ENCODE data around the gene IFNL4. TPM values are rescaled to one million over a fixed set of nuclear protein-coding genes. Genes with fewer than 3 reads are reported as not detected.
"Not testable (repeated sequence)": the region's sequence is repeated elsewhere in the genome, so short reads cannot be mapped to it uniquely, and the experiment has no call there.

IFNL4 gene
- polyA plus RNA-seq, 3 donors = not detected

- no peaks in the 10 kb centered on the region for H3K9me3 ChIP-seq (replicated peaks in 1 of 2; ENCODE audit: control insufficient read depth in 1 of 2, insufficient read depth in 1 of 2, low read length in 2 of 2)
- 88% methylated on average over 6 of the region's 9 CpGs for WGBS (ENCODE audit: insufficient coverage)
- H3K79me2 ChIP-seq (ENCODE audit: insufficient read depth, low read length) = no peaks in the 10 kb centered on the region
- H3K4me1 Mint-ChIP-seq = no peaks in the 10 kb centered on the region
- H4K20me1 ChIP-seq (ENCODE audit: insufficient read depth, low read length) = no peaks in the 10 kb centered on the region
- no peak overlapping the region for H2AFZ ChIP-seq (ENCODE audit: insufficient read depth, low read depth, low read length, poor library complexity, severe bottlenecking)
- no peak overlapping the region for H3K4me3 Mint-ChIP-seq
- H3K27ac Mint-ChIP-seq = peak overlapping the region in 1 of 7 donors; percentile 31
- peaks cover 15 to 18% (median 17%) of the 10 kb centered on the region in 3 donors for H3K27me3 Mint-ChIP-seq (ENCODE audit: low read depth in 3 of 3)
- no peaks in the 10 kb centered on the region for H3K4me1 ChIP-seq (ENCODE audit: control insufficient read depth in 1 of 2, insufficient read depth in 2 of 2, low read length in 2 of 2)
- no peak for TF ChIP-seq CTCF (IDR thresholded peaks at IDR 0.05)
- no peak overlapping the region for H3K4me2 ChIP-seq (replicated peaks; ENCODE audit: extremely low read depth, low read length, poor library complexity, severe bottlenecking)
- H3K36me3 Mint-ChIP-seq = no peaks in the 10 kb centered on the region
- no peaks in the 10 kb centered on the region for H3K36me3 ChIP-seq (replicated peaks in 1 of 2; ENCODE audit: control insufficient read depth in 1 of 2, insufficient read depth in 2 of 2, low read length in 2 of 2)
- intact Hi-C loops (cut with micrococcal nuclease) = no loop called here
- H3K9ac ChIP-seq (ENCODE audit: insufficient read depth, low read length, poor library complexity, severe bottlenecking) = no peak overlapping the region
- DNase-seq = no peak
- H3K27ac ChIP-seq (ENCODE audit: low read depth in 1 of 2, low read length in 2 of 2) = no peak overlapping the region
- no peak overlapping the region for H3K4me3 ChIP-seq (replicated peaks in 1 of 3; ENCODE audit: low read depth in 2 of 3, low read length in 3 of 3)
- peaks cover 0 to 5% (median 0%) of the 10 kb centered on the region in 7 donors for H3K9me3 Mint-ChIP-seq
- H3K27me3 ChIP-seq (ENCODE audit: control insufficient read depth in 2 of 2, insufficient read depth in 2 of 2, low read length in 2 of 2) = peaks cover 2 to 6% of the 10 kb centered on the region in 2 donors
Measured at GRCh38 chr19:39270036-39270871, 21.6 kb upstream of the IFNL4 start.

- Mint-ChIP-seq H3K4me3 (peak overlapping the region in 1 of 2 donors; percentile 30), H3K27me3 (ENCODE audit: low read depth in 3 of 3) (peaks cover 24 to 25% (median 24%) of the 10 kb centered on the region in 3 donors)
- H3K4me3 ChIP-seq (replicated peaks in 1 of 3; ENCODE audit: low read depth in 2 of 3, low read length in 3 of 3); H3K27ac Mint-ChIP-seq; H4K20me1 ChIP-seq (ENCODE audit: insufficient read depth, low read length); H3K9me3 Mint-ChIP-seq; intact Hi-C loops (cut with micrococcal nuclease); H3K4me1 Mint-ChIP-seq; H3K27ac ChIP-seq (ENCODE audit: low read depth in 1 of 2, low read length in 2 of 2); DNase-seq; H3K4me2 ChIP-seq (replicated peaks; ENCODE audit: extremely low read depth, low read length, poor library complexity, severe bottlenecking); H3K79me2 ChIP-seq (ENCODE audit: insufficient read depth, low read length); H2AFZ ChIP-seq (ENCODE audit: insufficient read depth, low read depth, low read length, poor library complexity, severe bottlenecking); H3K4me1 ChIP-seq (ENCODE audit: control insufficient read depth in 1 of 2, insufficient read depth in 2 of 2, low read length in 2 of 2); H3K9ac ChIP-seq (ENCODE audit: insufficient read depth, low read length, poor library complexity, severe bottlenecking); H3K36me3 ChIP-seq (replicated peaks in 1 of 2; ENCODE audit: control insufficient read depth in 1 of 2, insufficient read depth in 2 of 2, low read length in 2 of 2); H3K36me3 Mint-ChIP-seq; H3K9me3 ChIP-seq (replicated peaks in 1 of 2; ENCODE audit: control insufficient read depth in 1 of 2, insufficient read depth in 1 of 2, low read length in 2 of 2): not testable (repeated sequence)
- WGBS (ENCODE audit: insufficient coverage) = 81% methylated on average over 6 of the region's 10 CpGs
- H3K27me3 ChIP-seq (ENCODE audit: control insufficient read depth in 2 of 2, insufficient read depth in 2 of 2, low read length in 2 of 2) = peaks cover 6 to 14% of the 10 kb centered on the region in 2 donors
Measured at GRCh38 chr19:39269369-39269768, 20.7 kb upstream of the IFNL4 start.

GRCh38 chr19:39268531-39269223 lies 20.0 kb upstream of the IFNL4 start:
- H3K4me3 Mint-ChIP-seq = peak overlapping the region in 1 of 2 donors; percentile 30
- peaks cover 12 to 20% of the 10 kb centered on the region in 2 donors for H3K27me3 ChIP-seq (ENCODE audit: control insufficient read depth in 2 of 2, insufficient read depth in 2 of 2, low read length in 2 of 2)
- H3K9me3 Mint-ChIP-seq; H3K4me2 ChIP-seq (replicated peaks; ENCODE audit: extremely low read depth, low read length, poor library complexity, severe bottlenecking); H3K36me3 ChIP-seq (replicated peaks in 1 of 2; ENCODE audit: control insufficient read depth in 1 of 2, insufficient read depth in 2 of 2, low read length in 2 of 2); H3K4me3 ChIP-seq (replicated peaks in 1 of 3; ENCODE audit: low read depth in 2 of 3, low read length in 3 of 3); H3K4me1 Mint-ChIP-seq; H3K36me3 Mint-ChIP-seq; H3K9me3 ChIP-seq (replicated peaks in 1 of 2; ENCODE audit: control insufficient read depth in 1 of 2, insufficient read depth in 1 of 2, low read length in 2 of 2); intact Hi-C loops (cut with micrococcal nuclease); H3K4me1 ChIP-seq (ENCODE audit: control insufficient read depth in 1 of 2, insufficient read depth in 2 of 2, low read length in 2 of 2); H3K27ac ChIP-seq (ENCODE audit: low read depth in 1 of 2, low read length in 2 of 2); H2AFZ ChIP-seq (ENCODE audit: insufficient read depth, low read depth, low read length, poor library complexity, severe bottlenecking); H3K9ac ChIP-seq (ENCODE audit: insufficient read depth, low read length, poor library complexity, severe bottlenecking); H4K20me1 ChIP-seq (ENCODE audit: insufficient read depth, low read length); DNase-seq; H3K79me2 ChIP-seq (ENCODE audit: insufficient read depth, low read length); H3K27ac Mint-ChIP-seq: not testable (repeated sequence)
- H3K27me3 Mint-ChIP-seq (ENCODE audit: low read depth in 3 of 3) = peaks cover 31 to 32% (median 31%) of the 10 kb centered on the region in 3 donors
- WGBS (ENCODE audit: insufficient coverage) = 90% methylated on average over 2 of the region's 10 CpGs

All from CD14-positive monocyte (primary cell).